GM18873 (cell line): ENCODE measurements around the gene ARSD.
"Not testable (repeated sequence)": the region's sequence is repeated elsewhere in the genome, so short reads cannot be mapped to it uniquely, and the experiment has no call there.

ENCODE experiments used
- ATAC-seq: cut with Tn5 transposase; IDR thresholded peaks from one replicate; pipeline ENCODE4 v1.9.1; 2021; ENCODE audit warnings: mild to moderate bottlenecking, moderate library complexity, moderate number of reproducible peaks; ENCODE audit not compliant: unreplicated experiment, low FRiP score

The ARSD gene

DNA sequence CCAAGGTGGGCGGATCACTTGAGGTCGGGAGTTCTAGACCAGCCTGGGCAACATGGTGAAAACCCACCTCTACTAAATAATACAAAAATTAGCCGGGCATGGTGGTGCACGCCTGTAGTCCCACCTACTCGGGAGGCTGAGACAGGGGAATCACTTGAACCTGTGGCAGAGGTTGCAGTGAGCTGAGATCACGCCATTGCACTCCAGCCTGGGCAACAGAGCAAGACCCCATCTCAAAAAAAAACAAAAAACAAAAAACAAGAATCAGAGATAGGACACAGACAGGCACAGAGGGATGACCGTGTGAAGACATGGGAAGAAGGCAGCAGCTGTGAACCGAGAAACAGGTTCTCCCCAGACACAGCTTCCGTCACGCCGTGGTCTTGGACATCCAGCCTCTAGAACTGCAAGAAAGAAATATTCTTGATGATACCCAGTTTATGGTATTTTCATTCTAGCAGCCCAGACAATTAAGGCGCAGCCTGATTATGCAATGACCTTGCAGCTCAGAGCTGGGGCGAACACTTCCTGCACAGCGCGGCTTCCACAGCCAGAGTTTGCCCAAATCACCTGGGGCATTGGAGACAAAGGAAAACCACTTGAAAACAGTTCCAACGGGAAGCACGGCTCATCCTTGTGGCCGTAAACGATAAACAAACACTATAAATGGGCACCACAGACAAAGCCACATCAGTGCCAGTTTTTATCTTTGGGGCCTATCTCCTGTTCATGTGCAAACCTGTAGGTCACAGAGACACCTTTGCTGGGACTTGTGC lies 4.2 kb upstream of the ARSD start:
- ATAC-seq, result no peak

DNA sequence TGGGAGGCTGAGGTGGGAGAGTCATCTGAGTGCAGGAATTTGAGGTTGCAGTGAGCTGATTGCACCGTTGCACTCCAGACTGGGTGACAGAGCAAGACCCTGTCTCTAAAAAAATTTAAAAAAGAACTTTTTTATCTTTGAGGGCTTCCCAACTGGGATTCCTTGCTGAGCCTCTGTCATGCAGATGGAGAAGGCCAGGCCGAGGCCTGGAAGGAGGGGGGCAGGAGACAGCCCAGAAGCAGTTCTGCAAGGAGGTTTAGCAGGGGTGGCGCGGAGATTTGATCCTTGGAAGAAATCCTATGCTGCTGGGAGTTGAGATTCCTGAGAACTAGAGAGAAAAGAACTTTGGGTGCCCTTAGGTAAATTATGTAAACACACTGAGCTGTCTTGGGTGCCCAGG lies 2.5 kb upstream of the ARSD start:
- no peak for ATAC-seq

DNA sequence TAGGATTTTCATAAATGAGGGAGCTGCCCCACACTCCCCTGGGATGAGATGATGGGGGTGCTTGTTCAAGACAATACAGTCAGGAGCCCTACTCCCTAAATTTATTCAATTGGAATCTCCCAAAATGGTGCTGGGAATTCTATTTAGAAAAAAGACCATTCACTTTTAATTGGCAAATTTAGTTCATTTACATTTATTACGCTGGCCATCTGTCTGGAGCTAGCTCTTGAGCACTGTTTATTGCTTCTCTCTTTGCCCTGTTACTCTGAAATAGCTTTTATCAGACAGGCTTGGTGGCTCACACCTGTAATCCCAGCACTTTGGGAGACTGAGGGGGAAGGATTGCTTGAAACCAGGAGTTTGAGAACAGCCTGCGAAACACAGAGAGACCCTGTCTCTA lies 2.0 kb upstream of the ARSD start:
- ATAC-seq, result no peak

DNA sequence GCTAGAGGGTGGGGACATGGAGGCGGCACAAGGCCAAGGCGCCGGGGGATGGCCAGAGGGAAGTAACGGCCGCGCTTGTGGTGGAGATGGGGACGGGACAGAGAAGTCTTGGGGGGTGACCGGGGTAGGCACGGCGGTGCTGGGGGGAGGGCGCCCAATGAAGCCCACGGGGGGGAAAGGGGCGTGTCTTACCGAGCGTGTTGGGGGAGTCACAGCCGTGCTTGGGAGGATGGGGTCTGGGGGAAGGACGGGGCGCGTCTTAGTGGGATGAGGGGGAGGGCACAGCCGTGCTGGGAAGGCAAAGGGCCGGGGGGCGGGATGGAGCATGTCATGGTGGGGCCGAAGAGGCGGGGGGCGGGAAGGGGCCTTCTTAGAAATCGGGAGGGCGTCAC lies 952 bp downstream of the ARSD start:
- no peak for ATAC-seq

DNA sequence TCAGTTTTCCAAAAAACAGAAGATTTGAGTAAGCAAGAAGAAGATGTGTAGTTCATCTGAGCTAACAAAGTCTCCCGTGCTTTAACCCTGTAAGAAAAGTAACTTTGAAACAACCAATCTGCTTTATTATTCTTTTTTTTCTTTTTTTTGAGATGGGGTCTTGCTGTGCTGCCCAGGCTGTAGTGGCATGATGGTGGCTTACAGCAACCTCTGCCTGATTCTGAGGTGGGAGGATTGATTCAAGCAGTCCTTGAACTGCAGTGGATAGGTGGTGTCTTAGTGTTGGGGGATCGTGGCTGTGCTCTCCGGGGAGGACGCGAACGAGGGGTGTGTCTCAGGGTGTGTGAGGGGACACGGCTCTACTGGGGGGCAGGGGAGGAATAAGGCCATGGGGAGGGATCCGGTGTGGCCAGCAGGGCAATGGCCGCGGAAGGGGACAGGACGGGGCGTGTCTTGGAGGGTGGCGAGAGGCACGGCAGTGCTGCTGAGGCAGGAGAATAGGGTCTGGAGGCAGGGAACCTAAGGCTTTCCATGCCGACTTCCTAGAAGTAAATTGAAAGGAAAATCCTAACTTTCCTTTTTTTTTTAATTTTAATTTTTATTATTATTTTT lies 2.4 kb downstream of the ARSD start:
- no peak for ATAC-seq

DNA sequence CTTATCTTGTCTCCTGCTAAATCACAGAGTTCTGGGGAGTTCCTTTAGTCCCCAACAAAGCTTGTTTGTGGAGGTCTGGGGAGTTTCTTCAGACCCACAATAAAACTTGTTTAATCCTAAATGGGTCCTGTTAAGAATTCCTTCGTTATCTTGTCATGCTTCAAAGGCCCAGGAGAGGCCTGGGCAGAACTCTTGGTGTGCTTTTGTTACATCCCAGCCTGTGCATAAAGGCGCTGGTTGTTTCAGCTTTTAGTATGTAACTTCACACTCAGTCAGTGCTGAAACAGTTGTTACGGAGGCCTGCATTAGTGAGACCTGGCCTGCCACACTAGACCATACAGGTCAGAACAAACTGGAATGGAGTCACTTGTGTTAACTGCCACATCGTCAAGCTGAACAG lies 2.9 kb downstream of the ARSD start:
- not testable (repeated sequence) for ATAC-seq

DNA sequence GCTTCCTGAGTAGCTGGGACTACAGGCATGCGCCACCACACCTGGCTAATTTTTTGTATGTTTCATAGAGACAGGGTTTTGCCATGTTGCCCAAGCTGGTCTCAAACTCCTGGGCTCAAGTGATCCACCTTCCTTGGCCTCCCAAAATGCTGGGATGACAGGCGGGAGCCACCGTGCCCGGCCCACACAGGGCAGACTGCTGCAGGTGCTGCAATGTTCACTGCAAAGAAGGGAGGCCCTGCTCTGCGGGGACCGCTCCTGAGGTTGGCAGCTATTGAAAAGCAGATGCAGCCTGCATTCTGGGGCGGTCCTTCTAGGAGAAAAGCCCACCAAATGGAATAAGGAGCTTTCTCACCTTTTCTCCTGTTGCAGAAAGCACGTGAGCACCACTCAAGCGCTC lies 5.0 kb downstream of the ARSD start:
- ATAC-seq, result no peak

DNA sequence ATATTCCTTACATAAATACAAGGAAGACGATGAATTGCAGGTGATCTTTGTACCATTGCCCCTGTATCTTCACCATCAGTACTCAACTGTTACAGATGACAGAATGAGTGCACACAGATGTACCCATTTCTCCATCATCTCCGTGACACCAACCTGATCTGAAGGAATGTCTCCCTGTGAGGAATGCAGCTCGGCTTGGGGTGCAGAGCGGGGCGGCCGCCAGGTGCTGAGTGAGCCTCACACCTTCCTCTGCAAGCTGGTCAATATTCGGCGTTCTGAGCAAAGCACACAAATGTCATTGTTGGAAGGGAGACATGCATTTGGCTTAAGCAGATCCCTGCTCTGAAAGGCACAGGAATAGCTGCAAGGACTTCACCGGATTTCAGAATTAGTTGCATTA lies 7.4 kb downstream of the ARSD start:
- no peak for ATAC-seq

DNA sequence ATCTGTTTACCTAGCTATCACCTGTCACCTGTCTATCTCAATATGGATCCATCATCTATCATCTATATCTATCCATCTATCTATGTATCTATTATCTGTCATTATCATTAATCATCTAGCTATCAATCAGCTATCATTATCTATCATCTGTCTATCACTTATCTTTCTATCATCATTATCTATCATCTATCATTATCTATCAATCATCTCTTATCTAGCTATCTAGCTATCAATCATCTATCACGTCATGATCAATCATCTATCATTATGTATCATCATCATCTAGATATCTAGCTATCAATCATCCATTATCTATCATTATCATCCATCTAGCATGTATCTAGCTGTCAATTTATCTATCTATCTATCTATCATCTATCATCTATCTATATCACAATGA lies 7.9 kb downstream of the ARSD start:
- no peak for ATAC-seq

DNA sequence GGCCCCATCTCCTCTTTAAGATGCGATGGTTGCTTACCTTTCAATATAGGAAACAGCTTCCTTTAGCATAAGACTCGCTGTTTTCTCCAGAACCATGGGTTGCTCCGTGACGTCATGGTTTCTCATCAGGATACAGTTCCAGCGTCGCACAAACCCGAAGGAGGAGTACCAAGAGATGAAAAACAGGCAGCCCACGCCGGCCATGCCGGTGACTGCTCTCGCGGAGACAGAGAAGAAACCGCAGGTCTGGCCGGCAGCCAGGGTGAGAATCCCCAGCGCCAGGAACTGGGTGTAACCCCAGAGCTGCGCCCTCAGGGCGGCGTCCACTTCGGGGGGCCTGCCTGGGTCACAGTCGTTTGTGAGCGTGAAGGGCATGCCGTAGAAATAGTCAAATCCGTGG lies 11.4 kb downstream of the ARSD start:
- ATAC-seq, result no peak

DNA sequence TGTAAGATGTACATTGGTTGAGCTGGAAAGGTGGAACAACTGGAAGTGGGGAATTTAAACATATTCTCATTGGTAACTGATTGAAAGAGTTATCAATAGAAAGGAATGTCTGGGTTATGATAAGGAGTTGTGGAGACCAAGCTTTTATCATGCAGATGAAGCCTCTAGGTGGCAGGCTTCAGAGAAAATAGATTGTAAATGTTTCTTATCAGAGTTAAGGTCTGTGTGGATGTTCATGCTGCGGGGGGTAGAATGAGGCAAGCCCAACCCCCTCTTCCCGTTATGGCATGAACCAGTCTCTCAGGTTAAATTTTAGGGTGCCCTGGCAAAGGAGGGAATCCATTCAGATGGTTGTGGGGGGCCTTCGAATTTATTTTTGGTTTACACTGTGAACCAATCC lies 16.0 kb downstream of the ARSD start:
- ATAC-seq, result no peak

DNA sequence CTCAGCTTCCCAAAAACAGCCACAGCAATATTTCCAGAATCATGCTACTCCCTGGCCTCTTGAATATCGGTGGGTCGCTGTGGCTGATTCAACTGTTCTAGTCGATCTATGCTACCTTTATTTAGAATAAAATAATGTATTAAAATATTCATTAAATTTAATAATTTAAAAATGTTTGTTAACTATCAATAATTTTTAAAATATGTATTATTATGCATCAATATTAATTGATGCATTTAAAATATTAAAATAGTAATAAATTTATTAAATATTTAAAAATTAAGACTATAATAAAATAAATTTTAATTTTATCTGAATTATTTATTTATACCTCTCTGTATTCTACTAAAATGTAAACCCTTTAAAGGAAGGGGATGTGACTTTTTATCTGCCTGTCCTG lies 19.0 kb downstream of the ARSD start:
- no peak for ATAC-seq

DNA sequence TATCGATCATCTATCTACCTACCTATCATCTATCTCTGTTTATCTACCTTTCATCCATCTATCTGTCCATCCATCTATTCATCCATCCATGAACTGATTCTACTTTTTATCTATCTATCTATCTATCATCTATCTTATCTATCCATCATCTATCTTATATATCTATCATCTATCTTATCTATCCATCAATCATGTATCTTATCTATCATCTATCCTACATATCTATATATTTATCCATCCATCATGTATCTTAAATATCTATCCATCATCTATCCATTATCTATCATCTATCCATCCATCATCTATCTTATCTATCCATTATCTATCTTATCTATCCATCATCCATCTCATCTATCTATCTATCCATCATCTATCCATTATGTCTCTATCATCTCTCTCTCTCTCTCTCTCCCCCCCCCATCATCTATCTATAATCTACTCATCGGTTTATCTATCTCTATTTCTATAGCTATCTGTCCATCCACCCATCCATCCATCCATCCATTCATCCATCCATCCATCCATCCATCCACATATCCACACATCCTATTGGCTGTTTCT lies 20.9 kb downstream of the ARSD start:
- ATAC-seq, result no peak

DNA sequence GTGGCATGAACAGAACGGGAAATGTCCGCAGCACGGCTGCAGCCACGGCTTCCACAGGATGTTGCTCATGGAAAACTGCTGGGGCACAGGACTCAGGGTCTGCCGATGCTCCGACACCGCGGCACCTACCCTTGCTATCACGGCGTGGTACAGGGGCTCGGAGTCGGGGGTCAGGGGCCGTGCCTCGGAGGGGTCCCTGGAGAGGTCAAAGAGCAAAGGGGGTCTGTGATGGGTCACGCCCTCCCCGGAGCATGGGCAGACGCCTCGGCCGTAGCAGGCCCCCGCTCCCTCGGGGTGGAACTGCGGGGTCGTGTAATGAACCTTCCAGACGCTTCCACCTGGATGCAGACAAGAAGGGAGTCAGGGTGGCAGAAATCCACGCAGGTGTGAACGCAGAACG lies 21.8 kb downstream of the ARSD start:
- ATAC-seq, result no peak

DNA sequence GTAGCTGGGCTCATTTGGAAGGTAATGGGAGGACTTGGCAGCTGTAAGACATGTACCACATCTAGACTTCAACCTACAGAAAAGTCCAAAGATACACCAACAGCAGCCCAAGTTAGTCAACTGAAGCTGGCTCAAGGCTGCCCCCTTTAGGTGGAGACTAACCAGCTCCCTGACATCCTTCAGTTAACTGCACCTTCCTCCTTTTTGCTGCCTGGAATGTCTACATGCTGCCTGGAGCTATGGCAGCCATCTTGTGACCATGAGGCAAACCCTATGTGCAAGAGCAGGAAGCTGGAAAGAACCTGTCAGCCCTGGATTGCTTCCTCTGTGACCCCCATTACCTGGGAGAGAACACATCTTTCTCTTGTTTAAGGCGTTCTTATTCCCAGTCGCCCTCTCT lies 25.8 kb downstream of the ARSD start:
- no peak for ATAC-seq

DNA sequence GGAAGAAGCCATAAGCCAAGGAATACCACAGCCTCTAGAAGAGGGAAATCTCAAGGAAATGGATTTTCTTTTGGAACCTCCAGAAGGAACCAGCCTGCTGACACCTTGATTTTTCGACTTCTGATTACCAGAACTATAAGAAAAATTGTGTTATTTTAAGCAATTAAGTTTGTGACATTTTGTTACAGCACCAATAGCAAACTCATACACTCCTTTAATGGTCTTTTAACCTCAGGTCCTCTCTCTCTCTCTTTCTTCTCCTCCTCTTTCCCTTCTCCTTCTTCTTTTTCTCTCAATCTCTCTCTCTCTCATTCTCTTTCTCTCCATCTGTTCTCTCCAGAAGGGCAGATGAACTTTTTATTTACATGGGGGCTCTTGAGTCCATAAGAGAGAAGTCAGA lies 26.3 kb downstream of the ARSD start:
- ATAC-seq, result no peak

DNA sequence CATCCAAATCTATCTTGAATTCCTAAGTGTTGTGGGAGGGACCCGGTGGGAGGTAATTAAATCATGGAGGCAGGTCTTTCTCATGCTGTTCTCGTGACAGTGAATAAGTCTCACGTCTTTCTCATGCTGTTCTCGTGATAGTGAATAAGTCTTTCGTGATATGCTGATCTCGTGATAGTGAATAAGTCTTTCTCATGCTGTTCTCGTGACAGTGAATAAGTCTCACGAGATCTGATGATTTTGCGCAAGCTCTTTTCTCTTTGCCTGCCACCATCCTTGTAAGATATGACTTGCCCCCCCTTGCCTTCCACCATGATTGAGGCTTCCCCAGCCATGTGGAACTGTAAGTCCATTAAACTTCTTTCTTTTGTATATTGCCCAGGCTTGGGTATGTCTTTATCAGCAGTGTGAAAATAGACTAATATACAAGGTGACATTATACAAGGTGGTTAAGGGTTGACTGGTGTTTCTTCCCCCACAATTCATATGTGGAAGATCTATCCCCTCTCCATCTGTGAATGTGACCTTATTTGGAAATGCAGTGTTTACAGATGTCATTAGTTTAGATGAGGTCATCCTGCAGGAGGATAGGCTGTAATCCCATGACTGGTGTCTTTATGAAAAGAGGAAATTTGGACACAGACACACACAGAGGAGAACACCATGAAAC lies 27.6 kb downstream of the ARSD start:
- no peak for ATAC-seq

DNA sequence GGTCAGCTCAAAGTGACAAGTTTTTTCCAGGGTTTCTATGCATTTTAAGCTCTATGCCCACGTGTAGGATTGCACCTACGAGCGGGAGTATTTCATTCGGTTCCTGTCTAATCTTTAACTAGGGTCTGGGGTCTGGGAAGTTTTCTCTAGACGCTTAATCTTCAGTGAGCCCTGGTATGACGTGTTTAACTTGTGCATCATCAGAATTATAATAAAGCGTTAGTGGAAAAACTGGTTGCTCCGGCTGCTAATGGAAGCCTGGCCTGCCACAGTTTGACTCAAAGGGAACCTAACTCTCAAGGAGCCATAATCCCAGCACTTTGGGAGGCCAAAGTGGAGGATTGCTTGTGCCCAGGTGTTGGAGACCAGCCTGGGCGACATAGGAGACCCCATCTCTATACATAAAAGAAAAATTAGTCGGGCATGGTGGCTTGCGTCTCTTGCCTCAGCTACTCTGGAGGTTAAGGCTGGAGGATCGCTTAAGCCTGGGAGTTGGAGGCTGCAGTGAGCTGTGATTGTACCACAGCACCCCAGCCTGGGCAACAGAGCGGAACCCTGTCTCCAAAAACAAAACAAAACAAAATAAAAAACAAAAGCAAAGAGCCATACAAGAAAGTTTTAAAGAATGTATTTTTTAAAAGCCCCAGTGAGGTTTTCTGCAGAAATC lies 30.2 kb downstream of the ARSD start:
- no peak for ATAC-seq

DNA sequence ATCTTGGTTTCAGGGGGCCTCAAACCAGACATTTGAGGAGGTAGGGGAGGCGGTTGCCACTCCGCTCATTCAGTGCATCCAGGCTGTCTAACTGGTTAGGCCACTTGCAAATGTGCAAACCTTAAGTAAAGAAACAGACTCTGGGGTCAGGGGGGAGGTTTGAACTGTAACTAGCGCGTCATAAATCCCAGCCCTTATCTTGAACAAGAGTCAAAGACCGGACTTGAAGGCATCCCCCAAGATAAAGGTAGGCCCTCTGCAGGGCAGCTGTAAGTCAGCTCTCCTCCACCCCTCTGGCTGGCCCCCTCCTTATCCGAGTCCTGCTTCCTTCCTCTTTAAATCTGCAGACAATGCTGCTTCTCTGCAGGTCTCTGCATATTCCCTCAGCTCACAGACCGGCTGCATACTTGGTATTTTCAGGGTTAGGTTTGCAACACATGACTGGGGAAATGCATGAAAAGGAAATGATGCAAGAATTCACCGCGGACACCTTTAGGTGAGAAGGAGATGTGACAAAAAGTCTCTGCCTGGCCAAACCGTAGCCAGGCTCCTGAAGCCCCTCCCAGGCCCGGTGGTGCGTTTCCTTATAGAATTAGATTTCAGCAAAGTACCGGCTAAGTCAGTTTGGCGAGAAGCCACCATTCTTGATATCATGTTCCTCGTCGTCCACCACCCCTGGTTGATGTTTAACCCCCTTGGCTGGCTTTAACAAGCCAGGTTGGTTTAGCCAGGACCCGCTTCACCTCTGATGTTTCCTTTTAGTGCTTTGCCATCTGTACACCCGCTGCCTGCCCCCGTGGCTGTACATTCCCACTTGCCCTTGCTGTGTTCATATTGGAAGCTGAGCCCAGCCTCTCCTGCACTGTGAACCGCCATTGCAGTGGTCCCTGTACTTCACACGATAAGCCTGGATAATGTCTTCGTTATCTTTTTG lies 31.2 kb downstream of the ARSD start:
- ATAC-seq, result not testable (repeated sequence)

DNA sequence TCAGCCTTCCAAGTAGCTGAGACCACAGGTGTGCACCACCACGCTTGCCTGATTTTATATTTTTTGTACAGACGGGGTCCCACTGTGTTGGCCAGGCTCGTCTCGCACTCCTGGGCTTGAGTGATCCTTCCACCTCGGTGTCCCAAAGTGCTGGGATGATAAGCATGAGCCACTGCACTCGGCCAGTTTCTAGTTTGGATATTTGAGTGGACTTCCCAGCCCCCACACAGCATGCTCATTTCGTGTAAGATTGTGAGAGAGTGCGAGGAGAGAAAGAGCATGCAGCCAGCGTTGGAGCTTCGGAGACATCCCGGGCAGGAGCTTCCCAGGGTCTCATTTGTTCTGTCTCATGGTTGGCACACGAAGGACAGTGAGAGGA lies 31.8 kb downstream of the ARSD start:
- no peak for ATAC-seq
